ENCODE measurements around the gene CD84.

Gene CD84

DNA sequence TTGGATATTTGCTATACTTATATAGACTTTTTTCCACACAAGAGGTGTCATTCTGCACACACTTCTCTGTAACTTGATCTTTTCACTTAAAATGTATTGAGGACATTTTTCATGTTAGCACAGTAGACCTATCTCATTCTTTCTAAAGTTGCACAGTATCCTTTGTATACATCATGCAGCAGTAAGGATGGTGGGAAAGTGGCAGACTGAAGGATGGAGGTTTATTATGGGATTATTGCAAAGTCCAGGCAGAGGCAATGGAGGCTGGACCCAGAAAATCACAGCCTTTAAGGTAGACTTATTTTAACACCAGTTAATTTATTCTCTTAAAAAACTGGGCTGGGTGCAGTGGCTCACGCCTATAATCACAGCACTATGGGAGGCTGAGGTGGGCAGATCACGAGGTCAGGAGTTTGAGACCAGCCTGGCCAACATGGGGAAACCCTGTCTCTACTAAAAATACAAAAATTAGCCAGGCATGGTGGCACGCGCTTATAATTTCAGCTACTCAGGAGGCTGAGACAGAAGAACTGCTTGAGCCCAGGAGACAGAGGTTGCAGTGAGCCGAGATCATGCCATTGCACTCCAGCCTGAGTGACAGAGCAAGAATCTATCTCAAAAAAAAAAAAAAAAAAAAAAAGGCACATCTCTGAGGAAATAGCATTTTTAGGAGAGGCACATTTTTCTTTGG, 41.8 kb upstream of the CD84 start:
- no peaks in the 10 kb centered on the region for H3K27me3 ChIP-seq (ENCODE audit: control insufficient read depth, insufficient read depth, low read length)
- no peaks in the 10 kb centered on the region for H3K36me3 ChIP-seq (ENCODE audit: control insufficient read depth, insufficient read depth, low read length)
- no peaks in the 10 kb centered on the region for H3K4me1 ChIP-seq (ENCODE audit: control insufficient read depth, insufficient read depth, low read length)
- H3K9ac ChIP-seq (ENCODE audit: low read length) = no peak overlapping the region
- H3K4me3 ChIP-seq (ENCODE audit: low read length) = no peak overlapping the region
- no peak overlapping the region for H3K27ac ChIP-seq (ENCODE audit: low read depth, low read length)

GRCh38 chr1:160619742-160620277, 40.5 kb upstream of the CD84 start:
- no peaks in the 10 kb centered on the region for H3K36me3 ChIP-seq (ENCODE audit: control insufficient read depth, insufficient read depth, low read length)

DNA sequence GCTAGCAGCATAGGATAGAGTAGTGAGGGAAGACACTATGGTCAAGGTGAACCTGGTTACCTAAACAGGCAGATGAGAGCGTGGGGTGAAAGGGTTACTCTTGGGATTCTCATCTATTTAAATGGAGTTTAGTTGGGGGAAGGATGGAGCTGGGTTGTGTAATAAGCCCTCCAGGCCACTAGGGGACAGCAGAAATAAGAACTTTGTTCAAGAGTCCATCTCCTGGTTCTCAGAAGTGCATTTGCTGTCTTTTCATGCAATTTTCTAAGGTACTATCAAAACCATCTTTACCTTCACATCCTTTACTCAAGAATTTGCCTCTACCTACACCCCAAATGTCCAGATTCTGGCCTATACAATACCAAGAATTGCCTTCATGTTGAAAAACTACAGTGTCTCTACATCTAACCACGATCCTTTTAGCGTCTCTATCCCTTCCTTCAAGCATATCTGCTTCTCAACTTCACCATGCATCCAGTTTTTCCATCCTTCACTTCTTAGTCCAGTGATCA, 39.5 kb upstream of the CD84 start:
- no peaks in the 10 kb centered on the region for H3K4me1 ChIP-seq (ENCODE audit: control insufficient read depth, insufficient read depth, low read length)
- no peaks in the 10 kb centered on the region for H3K36me3 ChIP-seq (ENCODE audit: control insufficient read depth, insufficient read depth, low read length)
- no peak overlapping the region for H3K9ac ChIP-seq (ENCODE audit: low read length)
- no peak overlapping the region for H3K4me3 ChIP-seq (ENCODE audit: low read length)
- H3K27me3 ChIP-seq (ENCODE audit: control insufficient read depth, insufficient read depth, low read length) = no peaks in the 10 kb centered on the region
- no peak overlapping the region for H3K27ac ChIP-seq (ENCODE audit: low read depth, low read length)

More at GRCh38 chr1:160619742-160620277, 40.5 kb upstream of the CD84 start:
- H3K27ac ChIP-seq (ENCODE audit: low read depth, low read length) = no peak overlapping the region
- H3K4me3 ChIP-seq (ENCODE audit: low read length) = no peak overlapping the region
- H3K4me1 ChIP-seq (ENCODE audit: control insufficient read depth, insufficient read depth, low read length) = no peaks in the 10 kb centered on the region
- H3K27me3 ChIP-seq (ENCODE audit: control insufficient read depth, insufficient read depth, low read length) = no peaks in the 10 kb centered on the region
- H3K9ac ChIP-seq (ENCODE audit: low read length) = no peak overlapping the region

GRCh38 chr1:160618327-160618726, 39.0 kb upstream of the CD84 start:
- H3K27me3 ChIP-seq (ENCODE audit: control insufficient read depth, insufficient read depth, low read length) = no peaks in the 10 kb centered on the region
- H3K36me3 ChIP-seq (ENCODE audit: control insufficient read depth, insufficient read depth, low read length) = no peaks in the 10 kb centered on the region
- H3K9ac ChIP-seq (ENCODE audit: low read length) = no peak overlapping the region
- H3K4me3 ChIP-seq (ENCODE audit: low read length) = no peak overlapping the region
- no peak overlapping the region for H3K27ac ChIP-seq (ENCODE audit: low read depth, low read length)
- no peaks in the 10 kb centered on the region for H3K4me1 ChIP-seq (ENCODE audit: control insufficient read depth, insufficient read depth, low read length)

DNA sequence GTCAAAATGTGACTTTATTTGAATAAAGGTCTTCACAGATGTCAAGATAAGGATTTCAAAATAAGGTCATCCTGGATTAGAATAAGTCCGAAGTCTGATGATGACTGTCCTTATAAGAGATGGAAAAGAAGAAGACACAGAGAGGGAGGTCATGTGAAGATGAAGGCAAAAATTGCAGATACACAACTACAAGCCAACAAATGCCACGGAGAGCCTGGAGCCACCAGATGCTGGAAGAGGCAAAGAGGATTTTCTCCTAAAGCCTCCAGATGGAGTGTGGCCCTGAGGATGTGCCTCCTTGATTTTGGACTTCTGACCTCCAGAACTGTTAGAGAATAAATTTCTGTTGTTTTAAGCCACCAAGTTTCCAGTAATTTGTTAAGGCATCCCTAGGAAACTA, 36.4 kb upstream of the CD84 start:
- Histone ChIP-seq H3K9ac (ENCODE audit: low read length) (no peak overlapping the region), H3K27me3 (ENCODE audit: control insufficient read depth, insufficient read depth, low read length) (no peaks in the 10 kb centered on the region), H3K27ac (ENCODE audit: low read depth, low read length) (no peak overlapping the region), H3K36me3 (ENCODE audit: control insufficient read depth, insufficient read depth, low read length) (no peaks in the 10 kb centered on the region), H3K4me1 (ENCODE audit: control insufficient read depth, insufficient read depth, low read length) (no peaks in the 10 kb centered on the region), H3K4me3 (ENCODE audit: low read length) (no peak overlapping the region)

GRCh38 chr1:160614410-160614809, 35.1 kb upstream of the CD84 start:
- Histone ChIP-seq H3K27me3 (ENCODE audit: control insufficient read depth, insufficient read depth, low read length) (no peaks in the 10 kb centered on the region), H3K4me1 (ENCODE audit: control insufficient read depth, insufficient read depth, low read length) (no peaks in the 10 kb centered on the region), H3K36me3 (ENCODE audit: control insufficient read depth, insufficient read depth, low read length) (no peaks in the 10 kb centered on the region), H3K27ac (ENCODE audit: low read depth, low read length) (no peak overlapping the region), H3K9ac (ENCODE audit: low read length) (no peak overlapping the region), H3K4me3 (ENCODE audit: low read length) (no peak overlapping the region)

GRCh38 chr1:160612613-160613218, 33.4 kb upstream of the CD84 start:
- no peak overlapping the region for H3K4me3 ChIP-seq (ENCODE audit: low read length)
- H3K27me3 ChIP-seq (ENCODE audit: control insufficient read depth, insufficient read depth, low read length) = no peaks in the 10 kb centered on the region
- no peak overlapping the region for H3K27ac ChIP-seq (ENCODE audit: low read depth, low read length)
- no peaks in the 10 kb centered on the region for H3K36me3 ChIP-seq (ENCODE audit: control insufficient read depth, insufficient read depth, low read length)
- H3K4me1 ChIP-seq (ENCODE audit: control insufficient read depth, insufficient read depth, low read length) = no peaks in the 10 kb centered on the region
- H3K9ac ChIP-seq (ENCODE audit: low read length) = no peak overlapping the region

- Histone ChIP-seq H3K9ac (ENCODE audit: low read length) (no peak overlapping the region), H3K36me3 (ENCODE audit: control insufficient read depth, insufficient read depth, low read length) (no peaks in the 10 kb centered on the region), H3K27me3 (ENCODE audit: control insufficient read depth, insufficient read depth, low read length) (no peaks in the 10 kb centered on the region), H3K4me1 (ENCODE audit: control insufficient read depth, insufficient read depth, low read length) (no peaks in the 10 kb centered on the region), H3K4me3 (ENCODE audit: low read length) (no peak overlapping the region), H3K27ac (ENCODE audit: low read depth, low read length) (no peak overlapping the region)
These were observed 31.4 kb upstream of the CD84 start for GRCh38 chr1:160610569-160611242.

GRCh38 chr1:160608941-160609340, 29.6 kb upstream of the CD84 start:
- Histone ChIP-seq H3K4me1 (ENCODE audit: control insufficient read depth, insufficient read depth, low read length) (no peaks in the 10 kb centered on the region), H3K36me3 (ENCODE audit: control insufficient read depth, insufficient read depth, low read length) (no peaks in the 10 kb centered on the region), H3K4me3 (ENCODE audit: low read length) (no peak overlapping the region), H3K27ac (ENCODE audit: low read depth, low read length) (no peak overlapping the region), H3K9ac (ENCODE audit: low read length) (no peak overlapping the region), H3K27me3 (ENCODE audit: control insufficient read depth, insufficient read depth, low read length) (no peaks in the 10 kb centered on the region)

DNA sequence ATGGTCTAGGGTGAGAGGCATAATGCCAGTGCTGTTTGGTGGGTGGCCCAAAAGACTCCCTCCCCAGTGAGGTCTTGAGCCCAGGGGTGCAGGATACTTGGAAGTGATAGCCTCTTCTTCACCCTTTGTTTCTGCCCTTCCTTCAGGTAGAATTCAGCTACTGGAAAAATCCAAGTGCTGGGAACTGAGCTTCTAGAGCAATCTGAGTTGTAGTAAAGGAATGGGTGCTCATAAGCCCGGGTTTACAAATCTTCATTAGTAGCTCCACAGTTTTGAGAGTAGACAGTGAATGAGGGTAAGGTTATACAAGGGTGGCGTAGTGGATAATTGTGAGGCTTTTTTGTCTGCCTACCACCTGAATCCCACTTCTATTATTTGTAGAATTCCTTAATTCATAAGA, 29.2 kb upstream of the CD84 start:
- no peaks in the 10 kb centered on the region for H3K36me3 ChIP-seq (ENCODE audit: control insufficient read depth, insufficient read depth, low read length)

GRCh38 chr1:160608057-160608456, 28.8 kb upstream of the CD84 start:
- H3K9ac ChIP-seq (ENCODE audit: low read length) = no peak overlapping the region
- no peak overlapping the region for H3K27ac ChIP-seq (ENCODE audit: low read depth, low read length)
- no peak overlapping the region for H3K4me3 ChIP-seq (ENCODE audit: low read length)
- no peaks in the 10 kb centered on the region for H3K27me3 ChIP-seq (ENCODE audit: control insufficient read depth, insufficient read depth, low read length)
- no peaks in the 10 kb centered on the region for H3K36me3 ChIP-seq (ENCODE audit: control insufficient read depth, insufficient read depth, low read length)
- H3K4me1 ChIP-seq (ENCODE audit: control insufficient read depth, insufficient read depth, low read length) = no peaks in the 10 kb centered on the region

More for the DNA sequence above, 29.2 kb upstream of the CD84 start:
- no peak overlapping the region for H3K27ac ChIP-seq (ENCODE audit: low read depth, low read length)
- H3K9ac ChIP-seq (ENCODE audit: low read length) = no peak overlapping the region
- H3K27me3 ChIP-seq (ENCODE audit: control insufficient read depth, insufficient read depth, low read length) = no peaks in the 10 kb centered on the region
- no peaks in the 10 kb centered on the region for H3K4me1 ChIP-seq (ENCODE audit: control insufficient read depth, insufficient read depth, low read length)
- no peak overlapping the region for H3K4me3 ChIP-seq (ENCODE audit: low read length)

- Histone ChIP-seq H3K36me3 (ENCODE audit: control insufficient read depth, insufficient read depth, low read length) (no peaks in the 10 kb centered on the region), H3K9ac (ENCODE audit: low read length) (no peak overlapping the region), H3K27ac (ENCODE audit: low read depth, low read length) (no peak overlapping the region), H3K4me3 (ENCODE audit: low read length) (no peak overlapping the region), H3K27me3 (ENCODE audit: control insufficient read depth, insufficient read depth, low read length) (no peaks in the 10 kb centered on the region), H3K4me1 (ENCODE audit: control insufficient read depth, insufficient read depth, low read length) (no peaks in the 10 kb centered on the region)
These were observed 28.4 kb upstream of the CD84 start for GRCh38 chr1:160607672-160608032.
